AG09319 (cell line): ENCODE measurements around the gene SLC27A4.

Source experiments
- DNase-seq: peaks from one replicate; pipeline ENCODE4 v3.0.0-alpha.2; 2010; ENCODE audit warnings: low read depth; ENCODE audit errors: extremely low read depth
- CTCF ChIP-seq: IDR thresholded peaks from 2 replicates; pipeline ENCODE4 v1.5.1; 2011; ENCODE audit warnings: low read depth, mild to moderate bottlenecking, inconsistent platforms, low read length, moderate library complexity

SLC27A4 gene

GRCh38 chr9:128298535-128299482 is 41.5 kb upstream of the SLC27A4 start:
- no peak for TF ChIP-seq CTCF
- DNase-seq: no peak

GRCh38 chr9:128304136-128304970 is 36.0 kb upstream of the SLC27A4 start:
- TF ChIP-seq CTCF: no peak
- DNase-seq: no peak

GRCh38 chr9:128304971-128305288 is 35.4 kb upstream of the SLC27A4 start:
- no peak for TF ChIP-seq CTCF
- DNase-seq: no peak

DNA sequence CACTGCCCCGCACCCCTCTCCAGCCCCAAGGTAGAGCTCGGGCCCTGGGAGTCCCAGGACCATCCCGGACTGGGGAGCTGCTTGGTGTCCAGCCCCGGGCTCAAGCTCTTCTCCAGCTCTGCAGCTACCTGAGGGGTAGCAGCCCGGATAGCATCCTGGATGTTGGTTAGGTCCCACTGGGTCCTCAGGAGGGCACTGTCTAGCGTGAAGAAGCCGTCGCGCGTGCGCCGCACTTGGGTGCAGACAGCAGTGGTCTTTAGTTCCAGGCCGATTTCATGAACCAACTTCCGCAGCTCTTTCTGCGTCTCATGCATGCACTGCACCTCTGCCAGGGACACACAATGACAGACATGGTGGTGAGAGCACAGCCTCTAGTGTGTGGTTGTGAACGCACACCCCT is 30.8 kb upstream of the SLC27A4 start:
- DNase-seq: no peak
- no peak for TF ChIP-seq CTCF

DNA sequence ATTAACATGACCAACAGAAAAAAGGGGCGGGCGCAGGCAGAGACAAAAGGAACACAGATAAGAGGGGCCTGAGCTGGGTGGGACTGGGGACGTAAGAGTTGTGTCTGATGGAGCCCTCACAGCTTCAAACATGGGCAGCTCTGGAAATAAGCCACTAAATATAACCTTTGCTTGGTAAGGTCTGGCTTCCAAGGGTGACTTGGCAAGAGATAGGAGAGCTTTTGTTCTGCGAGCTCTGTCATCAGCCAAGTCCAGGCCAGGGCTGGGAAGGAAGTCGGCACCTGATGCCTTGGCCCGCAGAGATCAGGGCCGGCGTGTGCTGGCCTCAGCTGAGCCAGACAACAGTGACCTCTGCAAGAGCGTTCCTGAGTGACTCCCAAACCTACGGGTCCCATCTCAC is 29.9 kb upstream of the SLC27A4 start:
- DNase-seq: no peak
- no peak for TF ChIP-seq CTCF

GRCh38 chr9:128314697-128315096 is 25.6 kb upstream of the SLC27A4 start:
- no peak for TF ChIP-seq CTCF

GRCh38 chr9:128316421-128316820 is 23.9 kb upstream of the SLC27A4 start:
- no peak for DNase-seq
- TF ChIP-seq CTCF: no peak

More at GRCh38 chr9:128314697-128315096, 25.6 kb upstream of the SLC27A4 start:
- DNase-seq: no peak
